AG10803 (cell line): ENCODE data around the gene BBX.

Source experiments
- DNase-seq: peaks from one replicate; pipeline ENCODE4 v3.0.0; 2010; ENCODE audit warnings: low read depth
- H3K4me3 ChIP-seq: 2 replicates; pipeline ENCODE4 v1.5.1; 2011; ENCODE audit warnings: mild to moderate bottlenecking, low read length, control low read depth
- CTCF ChIP-seq: conservative IDR thresholded peaks from 2 replicates; pipeline ENCODE4 v1.5.1; 2011; ENCODE audit warnings: mild to moderate bottlenecking, low read length, control low read depth, inconsistent platforms

BBX gene

GRCh38 chr3:107710851-107711250 is 188.1 kb downstream of the BBX start:
- no peak for TF ChIP-seq CTCF
- no peak overlapping the region for H3K4me3 ChIP-seq
- DNase-seq, result peak; percentile 27

DNA sequence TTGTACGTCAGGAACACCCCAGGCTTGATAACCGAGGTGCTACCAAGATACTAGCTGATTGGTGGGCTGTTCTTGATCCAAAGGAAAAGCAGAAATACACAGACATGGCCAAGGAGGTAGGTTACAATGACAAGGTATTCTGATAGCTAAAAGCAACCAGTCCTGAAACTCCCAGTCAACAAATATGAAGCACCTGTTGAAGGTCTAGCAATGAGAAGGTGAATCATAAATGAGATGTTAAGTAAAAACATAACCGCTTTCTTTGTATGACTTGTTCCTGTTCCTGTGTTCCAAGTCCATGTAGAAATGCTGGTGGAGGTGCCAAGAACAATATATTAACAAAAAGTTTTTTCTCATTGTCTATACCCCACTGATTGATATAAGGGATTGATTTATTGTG is 194.0 kb downstream of the BBX start:
- no peak overlapping the region for H3K4me3 ChIP-seq
- no peak for TF ChIP-seq CTCF
- no peak for DNase-seq

DNA sequence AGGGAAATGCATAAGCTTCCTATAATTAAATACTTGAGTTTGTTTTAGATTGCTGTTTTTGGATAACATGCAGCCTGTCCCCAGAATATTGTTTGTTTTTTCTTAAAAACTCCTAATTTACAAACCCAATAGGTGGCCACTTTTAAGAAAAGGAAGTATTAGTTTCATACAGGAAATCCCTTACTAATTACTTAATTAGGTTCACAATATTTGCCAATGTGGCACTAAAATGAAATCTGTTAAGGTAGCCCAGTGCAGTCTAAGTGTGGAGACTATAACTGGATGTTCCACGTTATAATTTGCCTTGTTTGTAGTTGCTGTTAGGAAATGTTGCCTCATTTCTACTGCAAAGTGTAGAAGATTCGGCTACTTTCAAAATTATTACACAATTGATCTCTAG is 195.8 kb downstream of the BBX start:
- no peak for DNase-seq
- no peak overlapping the region for H3K4me3 ChIP-seq
- TF ChIP-seq CTCF, result no peak

DNA sequence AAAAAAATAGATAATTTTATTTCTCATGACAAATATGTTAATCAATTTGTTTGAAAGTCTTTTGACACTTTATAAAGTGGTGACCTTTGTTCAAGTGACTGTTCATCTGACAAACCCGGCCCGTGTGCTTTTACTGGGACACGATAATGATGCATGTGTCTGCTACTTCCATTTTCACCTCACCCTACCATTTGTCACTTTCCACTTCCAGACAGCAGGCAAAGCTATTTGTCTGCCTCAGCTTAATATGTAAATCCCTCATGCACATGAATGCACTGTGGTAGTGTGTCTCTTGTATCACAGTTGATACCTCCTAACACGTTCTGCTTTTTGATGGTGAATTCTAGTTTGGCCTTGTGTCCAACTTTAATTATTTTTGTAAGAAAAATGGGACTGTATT is 204.3 kb downstream of the BBX start:
- H3K4me3 ChIP-seq, result no peak overlapping the region
- no peak for TF ChIP-seq CTCF
- DNase-seq, result no peak

GRCh38 chr3:107729686-107730085 is 206.9 kb downstream of the BBX start:
- DNase-seq, result no peak
- no peak overlapping the region for H3K4me3 ChIP-seq
- TF ChIP-seq CTCF, result no peak

GRCh38 chr3:107734317-107734716 is 211.6 kb downstream of the BBX start:
- no peak overlapping the region for H3K4me3 ChIP-seq
- DNase-seq, result no peak
- no peak for TF ChIP-seq CTCF

- DNase-seq, result no peak
- no peak for TF ChIP-seq CTCF
- no peak overlapping the region for H3K4me3 ChIP-seq
Measured at GRCh38 chr3:107737914-107738313, 215.2 kb downstream of the BBX start.
